HG02885 (cell line): ENCODE measurements around the gene PRX.
"Not testable (repeated sequence)": the region's sequence is repeated elsewhere in the genome, so short reads cannot be mapped to it uniquely, and the experiment has no call there.

Experiments used
- ATAC-seq: cut with Tn5 transposase; IDR thresholded peaks from one replicate; pipeline ENCODE4 v1.9.1; 2021; ENCODE audit warnings: mild to moderate bottlenecking; ENCODE audit not compliant: unreplicated experiment, poor library complexity

PRX gene

GRCh38 chr19:40413291-40413845 lies at the start of gene PRX:
PRX (minus strand) TSS chr19:40413378; CDS start chr19:40407932, 5,446 bp downstream.
- ATAC-seq: no peak

DNA sequence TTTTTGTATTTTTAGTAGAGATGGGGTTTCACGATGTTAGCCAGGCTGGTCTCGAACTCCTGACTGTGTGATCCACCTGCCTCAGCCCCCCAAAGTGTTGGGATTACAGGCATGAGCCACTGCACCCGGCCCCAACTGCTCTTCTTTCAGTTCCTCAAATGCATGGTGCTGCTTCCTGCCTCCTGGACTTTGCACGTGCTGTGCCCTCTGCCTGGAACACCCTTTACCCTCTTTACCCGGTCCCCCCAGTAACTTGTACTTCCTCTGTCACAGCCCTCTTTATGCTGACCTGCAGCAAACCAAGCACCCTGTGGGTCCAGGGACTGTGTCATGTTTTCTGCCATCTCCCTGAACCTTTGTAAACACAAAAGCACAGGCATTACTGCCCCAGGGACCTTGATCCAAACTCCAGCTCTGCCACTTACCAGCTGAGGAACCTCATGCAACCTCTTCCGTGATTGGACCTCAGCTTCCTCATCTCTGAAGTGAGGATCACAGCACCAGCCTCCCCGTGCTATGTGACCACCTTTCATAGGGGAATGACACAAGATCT lies 48.6 kb upstream of the PRX start:
- ATAC-seq: no peak

- ATAC-seq: no peak
Observed at GRCh38 chr19:40460185-40460584, 47.0 kb upstream of the PRX start.

DNA sequence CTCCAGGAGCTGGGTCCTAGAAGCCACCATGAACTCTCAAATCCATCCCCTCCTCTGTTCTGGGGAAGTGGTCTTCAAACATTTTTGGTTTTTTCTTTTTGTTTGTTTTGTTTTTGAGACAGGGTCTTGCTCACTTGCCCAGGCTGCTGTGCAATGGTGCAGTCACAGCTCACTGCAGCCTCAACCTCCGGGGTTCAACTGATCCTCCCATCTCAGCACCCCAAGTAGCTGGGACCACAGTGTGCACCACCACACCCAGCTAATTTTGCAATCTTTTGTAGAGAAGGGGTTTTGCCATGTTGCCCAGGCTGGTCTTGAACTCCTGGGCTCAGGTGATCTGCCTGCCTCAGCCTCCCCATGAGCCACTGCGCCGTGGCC lies 45.4 kb upstream of the PRX start:
- ATAC-seq: no peak

DNA sequence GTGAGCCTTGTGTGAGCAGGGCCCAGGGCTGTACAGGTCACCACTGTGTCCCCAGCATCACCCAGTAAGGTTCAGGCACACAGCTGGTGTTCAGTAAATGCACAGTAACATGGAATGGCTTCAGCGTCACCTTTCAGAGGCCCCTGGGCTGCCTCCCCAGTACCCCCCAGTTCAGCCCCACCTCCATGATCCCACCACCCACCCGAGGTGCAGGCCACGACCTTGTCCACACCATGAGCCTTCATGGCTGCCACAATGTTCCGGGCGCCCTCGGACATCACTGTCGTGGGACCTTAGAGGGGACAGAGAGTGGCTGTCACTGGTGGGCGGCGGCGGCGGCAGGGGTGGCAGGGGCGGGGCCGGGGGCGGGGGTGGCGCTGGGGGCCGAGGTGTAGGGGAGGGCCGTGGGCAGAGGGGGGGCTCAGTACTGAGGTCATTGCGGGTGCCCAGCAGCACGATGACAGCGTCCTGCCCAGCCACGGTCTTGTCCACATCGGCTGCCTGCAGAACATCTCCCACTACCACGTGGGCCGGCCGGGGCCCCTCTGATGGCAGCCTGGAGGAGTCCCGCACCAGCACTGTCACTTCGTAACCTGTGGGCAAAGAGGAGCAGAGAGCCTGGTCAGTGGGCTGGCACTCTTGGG lies 44.9 kb upstream of the PRX start:
- no peak for ATAC-seq

GRCh38 chr19:40457048-40457447 lies 43.9 kb upstream of the PRX start:
- no peak for ATAC-seq

GRCh38 chr19:40453943-40454342 lies 40.8 kb upstream of the PRX start:
- not testable (repeated sequence) for ATAC-seq

- ATAC-seq: no peak
Observed at GRCh38 chr19:40453151-40453735, 40.1 kb upstream of the PRX start.

GRCh38 chr19:40452016-40452415 lies 38.8 kb upstream of the PRX start:
- no peak for ATAC-seq

GRCh38 chr19:40450664-40451063 lies 37.5 kb upstream of the PRX start:
- ATAC-seq: no peak

- no peak for ATAC-seq
Observed at GRCh38 chr19:40449506-40449905, 36.3 kb upstream of the PRX start.

DNA sequence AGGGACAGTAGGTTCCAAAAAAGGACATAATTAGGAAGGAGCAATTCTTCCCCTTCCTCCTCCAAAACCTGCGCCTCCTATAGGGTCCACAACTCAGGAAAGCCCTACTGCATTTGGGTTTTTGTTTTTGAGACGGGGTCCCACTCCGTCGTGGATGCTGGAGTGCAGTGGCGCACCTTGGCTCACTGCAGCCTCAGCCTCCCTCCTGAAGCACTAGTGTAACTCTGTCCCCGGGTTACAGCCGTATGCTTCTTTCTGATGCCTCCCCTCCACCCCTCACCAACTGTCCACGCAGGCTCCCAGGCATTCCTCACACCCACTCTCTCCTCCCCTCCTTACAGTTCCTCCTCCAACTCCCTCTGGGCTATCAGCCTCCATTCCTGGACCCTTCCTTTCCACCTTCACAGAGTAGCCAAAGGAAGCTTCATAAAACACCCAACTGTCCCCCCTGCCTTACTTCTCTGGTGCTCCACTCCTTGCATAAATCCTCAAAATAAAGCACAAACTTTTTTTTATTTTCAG lies 33.1 kb upstream of the PRX start:
- no peak for ATAC-seq

- no peak for ATAC-seq
Observed at GRCh38 chr19:40445780-40446262, 32.6 kb upstream of the PRX start.

GRCh38 chr19:40444825-40445312 lies 31.7 kb upstream of the PRX start:
- no peak for ATAC-seq

DNA sequence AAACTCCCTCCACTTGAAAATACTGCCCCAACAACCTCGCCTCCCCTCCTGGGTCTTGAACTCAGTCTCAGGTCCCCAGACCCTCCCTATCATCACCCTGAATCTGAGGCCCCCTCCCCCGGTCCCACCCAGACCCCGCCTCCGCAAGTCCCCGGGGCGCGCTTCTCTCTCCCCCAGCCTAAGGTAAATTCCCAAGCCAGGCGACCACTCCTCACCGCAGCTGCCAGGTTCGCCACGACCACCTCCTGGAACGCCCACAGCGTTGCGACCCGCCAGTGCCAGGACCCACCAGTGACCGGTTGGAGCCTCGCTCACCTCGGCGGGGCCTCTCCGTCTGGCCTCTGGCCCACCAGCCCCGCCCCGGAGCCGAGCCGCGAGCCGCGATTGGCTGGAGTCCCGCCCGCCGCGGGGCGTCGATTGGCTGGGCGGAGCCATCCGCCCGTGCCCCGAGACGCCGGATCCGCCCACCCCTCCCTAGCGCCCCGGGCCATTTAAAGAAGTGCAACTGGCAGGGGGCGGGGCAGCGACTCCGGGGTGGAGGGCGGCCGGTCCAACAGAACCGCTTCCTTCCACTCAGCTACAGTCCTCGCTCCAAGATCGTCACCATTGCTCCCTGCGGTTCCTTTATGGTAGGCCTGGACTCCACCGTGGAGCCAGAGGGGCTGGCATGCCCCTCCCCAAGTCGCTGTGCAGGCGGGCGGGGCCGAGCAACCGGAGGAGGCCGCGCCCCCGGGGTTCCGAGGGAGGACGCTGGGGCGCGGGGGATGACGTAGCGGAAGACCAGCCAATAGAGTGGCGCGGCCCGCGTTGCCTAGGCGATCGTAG lies 31.0 kb upstream of the PRX start, which contains the start of gene SERTAD3:
Gene SERTAD3 (minus strand): TSS at position 336 of the 825 bp plus-strand sequence. CDS start 2,255 bp downstream, outside the sequence.
- peak; percentile 74 for ATAC-seq

DNA sequence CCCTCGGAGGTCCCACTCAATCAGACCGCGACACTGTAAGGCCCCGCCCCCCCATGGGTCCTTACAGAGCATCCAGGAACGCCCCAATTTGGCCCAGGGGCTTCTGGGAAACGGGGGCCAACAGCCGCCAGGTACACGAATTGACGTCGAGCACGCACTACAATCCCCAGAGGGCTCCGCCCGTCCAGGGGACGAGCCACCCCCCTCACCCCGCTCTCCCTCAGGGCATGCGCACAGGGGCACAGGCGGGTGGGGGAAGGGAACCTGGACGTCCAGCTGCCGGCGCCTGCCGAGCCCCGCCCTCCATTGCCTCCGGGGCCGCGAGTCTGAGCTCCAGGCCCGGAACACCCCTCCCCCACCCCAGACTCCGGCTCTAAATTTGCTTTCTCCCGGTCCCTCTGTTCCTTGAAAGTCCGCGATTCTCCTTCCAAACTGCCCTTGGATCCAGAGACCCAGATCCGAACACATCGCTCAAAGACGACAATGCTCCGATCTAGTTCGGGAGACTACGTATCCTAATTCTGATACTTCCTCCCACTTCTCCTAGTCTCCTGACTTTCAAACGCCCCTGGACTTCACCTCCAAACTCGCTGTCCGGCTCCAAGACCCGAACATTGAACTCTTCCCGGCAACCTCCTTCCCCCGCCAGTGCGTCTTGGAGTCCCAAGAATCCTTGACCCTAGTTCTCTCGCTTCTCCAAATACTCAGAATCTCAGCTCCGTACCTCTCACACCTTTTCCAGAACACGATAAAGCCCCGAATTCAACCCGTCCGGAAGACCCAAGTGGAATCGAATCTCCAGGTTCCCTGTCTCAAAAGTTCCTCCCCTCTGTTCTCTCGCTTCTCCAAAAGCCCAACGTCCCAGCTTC lies 30.2 kb upstream of the PRX start:
- ATAC-seq: peak; percentile 70

- ATAC-seq: no peak
Observed at GRCh38 chr19:40442328-40443130, 29.4 kb upstream of the PRX start.

GRCh38 chr19:40441719-40442253 lies 28.6 kb upstream of the PRX start:
- ATAC-seq: no peak
